ACHN (cell line): ENCODE measurements around the gene PSMG4.
A peak's percentile ranks its signal among the peaks of the same experiment; 100 is the strongest.

Source experiments
- DNase-seq: peaks from one replicate; pipeline ENCODE4 v3.0.0-alpha.2; 2015
- in situ Hi-C: cut with HindIII; loops from 2 replicates; pipeline ENCODE4 v1.10.0; 2017; ENCODE audit warnings: low sequenced_read_pairs, low pct_ligation_motif_present, low pct_unique_long_range_greater_than_20kb

The PSMG4 gene

DNA sequence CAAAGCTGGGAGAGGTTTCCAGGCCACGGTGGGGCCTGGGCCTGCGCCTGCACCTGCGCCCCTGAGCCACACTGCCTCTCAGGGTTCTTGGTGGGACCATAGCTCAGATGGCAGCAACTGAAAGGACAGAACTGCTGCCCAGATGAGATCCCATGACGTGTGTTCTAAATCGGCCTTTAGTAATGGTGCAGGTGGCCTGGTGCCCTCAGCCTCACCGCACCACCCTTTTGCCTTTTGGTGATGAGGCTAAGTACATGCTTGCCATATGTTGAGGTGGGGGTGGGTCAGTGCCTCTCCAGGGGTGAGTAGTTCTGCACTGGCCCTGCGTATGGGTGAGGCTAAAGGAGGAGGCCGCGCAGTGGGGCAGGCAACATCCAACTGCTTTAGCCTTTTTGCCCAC, 7.4 kb downstream of the PSMG4 start:
- in situ Hi-C loops, result no loop called here
- DNase-seq, result no peak

DNA sequence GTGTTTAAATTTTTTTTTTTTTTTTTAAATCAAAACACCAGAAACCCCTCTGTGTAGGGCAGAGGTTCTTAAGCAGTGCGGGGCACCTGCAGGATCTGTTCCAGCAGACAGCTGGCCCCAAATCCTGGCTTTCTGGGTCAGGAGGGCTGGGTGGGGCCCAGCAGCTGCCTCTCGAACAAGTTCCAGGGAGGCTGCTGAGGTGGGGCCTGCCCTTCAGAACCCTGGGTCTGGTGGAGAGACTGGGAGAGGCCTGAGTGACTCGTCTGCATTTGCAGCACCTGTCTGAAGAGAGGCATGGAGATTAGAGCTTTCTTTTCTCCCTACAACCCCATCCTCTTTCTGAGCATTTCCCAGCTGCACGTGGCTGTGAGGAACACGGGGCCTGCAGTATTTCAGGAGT, 8.4 kb downstream of the PSMG4 start:
- in situ Hi-C loops, result no loop called here
- no peak for DNase-seq

DNA sequence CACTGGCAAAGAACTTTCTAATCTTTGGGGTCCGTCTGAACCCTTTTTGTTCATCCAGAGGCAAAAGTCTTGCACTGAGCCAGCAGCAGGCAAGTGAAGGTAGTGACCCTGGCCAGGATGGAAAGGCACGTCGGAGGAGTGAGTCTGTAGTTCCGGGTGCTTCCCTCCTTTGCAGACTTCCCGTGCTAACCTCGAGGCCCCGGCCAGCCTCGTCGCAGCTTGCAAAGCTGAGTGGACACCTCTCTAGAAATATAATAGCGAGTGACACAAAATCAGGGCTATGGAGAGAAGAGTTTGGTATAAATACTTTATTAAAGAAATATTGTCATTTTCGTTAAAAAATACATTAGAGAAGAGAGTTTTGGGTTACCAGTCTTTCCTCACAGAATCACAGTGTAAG, 9.9 kb downstream of the PSMG4 start:
- in situ Hi-C loops, result no loop called here

DNA sequence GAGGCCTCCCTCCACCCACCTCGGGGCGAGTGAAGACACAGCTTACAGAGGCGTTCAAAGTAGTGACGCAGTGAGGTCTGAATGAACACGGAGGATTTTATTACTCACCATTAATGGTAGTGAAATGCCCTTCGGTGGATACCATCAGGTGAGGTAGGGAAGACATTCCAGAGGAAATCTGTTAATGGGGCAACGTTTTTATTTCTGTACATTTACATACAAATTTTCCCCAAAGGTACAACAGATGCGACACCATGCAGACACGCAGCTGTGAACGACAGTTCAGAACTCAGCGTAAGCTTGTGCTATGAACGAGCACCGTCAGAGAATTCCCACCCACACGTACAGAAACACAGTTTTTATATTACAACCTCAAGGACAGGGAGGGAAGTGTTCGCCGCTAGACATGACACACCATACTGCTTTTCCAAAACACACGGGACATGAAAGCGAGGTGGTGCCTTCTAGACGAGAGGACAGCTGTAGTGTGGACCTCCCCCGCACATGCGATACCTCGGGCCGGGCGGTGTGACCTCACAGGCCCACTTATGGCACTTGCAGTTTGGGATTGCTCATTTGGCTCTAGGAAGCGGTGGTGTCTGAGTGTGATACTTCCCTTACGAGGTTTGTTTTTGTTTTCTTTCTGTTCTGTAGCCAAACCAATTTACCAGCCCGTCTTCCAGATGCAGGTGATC, 10.7 kb downstream of the PSMG4 start:
- in situ Hi-C loops, result no loop called here
- DNase-seq, result no peak

More for the DNA sequence above, 9.9 kb downstream of the PSMG4 start:
- no peak for DNase-seq

DNA sequence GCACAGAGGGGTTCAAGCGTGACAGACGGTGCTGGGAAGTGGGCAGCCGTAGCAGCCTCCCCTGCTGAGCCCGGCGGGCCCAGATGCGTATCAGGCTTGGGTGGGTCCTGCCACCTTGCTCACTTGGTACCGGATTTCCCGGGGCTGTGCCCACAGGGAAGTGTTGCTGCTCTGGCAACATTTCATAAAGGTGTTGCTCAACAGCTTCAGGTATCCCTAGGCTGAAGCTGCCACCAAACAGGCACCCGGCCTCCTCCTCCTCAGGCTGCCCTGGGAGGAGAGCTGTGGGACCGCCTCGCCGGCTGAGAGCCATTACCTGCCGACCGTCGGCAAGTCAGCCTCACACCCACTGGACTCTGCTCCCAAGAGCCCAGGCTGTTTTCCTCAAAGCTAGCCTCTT, 11.5 kb downstream of the PSMG4 start:
- no peak for DNase-seq
- in situ Hi-C loops, result no loop called here

DNA sequence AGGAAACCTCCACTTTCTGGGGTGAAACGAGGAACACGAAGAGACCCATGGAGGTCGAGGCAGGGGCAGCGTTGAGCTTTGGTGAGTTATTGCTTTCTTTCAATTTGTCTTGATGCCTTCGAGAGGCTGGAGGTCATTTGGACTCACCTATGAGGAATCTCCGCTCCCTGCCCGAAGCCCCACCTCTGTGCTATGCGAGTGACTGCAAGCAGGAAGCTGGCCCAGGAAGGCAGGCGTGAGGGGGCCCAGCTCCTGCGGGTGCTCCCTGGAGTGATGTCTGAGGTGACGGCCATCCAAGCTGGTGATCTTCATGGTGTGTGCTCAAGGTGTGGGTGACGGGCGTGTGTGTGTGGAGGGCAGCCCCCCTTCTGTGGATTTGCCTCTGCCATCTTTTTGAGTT, 13.0 kb downstream of the PSMG4 start:
- no peak for DNase-seq
- in situ Hi-C loops, result no loop called here

DNA sequence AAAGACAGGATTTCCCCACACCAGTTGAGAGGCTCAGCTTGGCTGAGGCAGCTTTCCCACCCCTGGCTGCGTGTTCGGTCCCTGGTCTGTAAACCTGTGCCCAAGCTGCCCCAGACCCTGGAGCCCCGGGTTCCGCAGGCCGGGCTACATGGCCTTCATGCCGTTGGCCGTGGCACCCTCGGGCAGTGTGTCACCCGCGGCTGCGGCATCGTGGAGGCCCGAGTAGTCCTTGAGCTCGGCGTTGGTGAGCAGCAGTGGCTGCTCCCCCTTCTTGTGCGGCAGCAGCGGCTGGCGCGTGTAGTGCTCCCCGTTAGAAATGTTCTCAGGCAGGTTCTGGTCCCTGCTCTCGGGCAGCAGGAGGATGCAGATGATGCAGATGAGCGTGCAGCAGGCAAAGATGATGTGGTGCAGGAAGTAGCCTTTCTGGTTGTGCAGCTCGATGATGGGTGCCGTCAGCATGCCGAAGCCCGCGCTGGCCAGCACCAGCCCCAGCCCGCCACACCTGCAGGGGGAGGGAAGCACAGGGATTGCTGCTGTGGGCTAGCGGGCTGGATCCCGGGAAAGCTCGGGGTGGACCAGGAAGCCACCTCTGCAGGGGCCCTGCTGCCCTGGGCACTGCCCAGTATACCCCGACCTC, 14.3 kb downstream of the PSMG4 start:
- in situ Hi-C loops, result no loop called here

DNA sequence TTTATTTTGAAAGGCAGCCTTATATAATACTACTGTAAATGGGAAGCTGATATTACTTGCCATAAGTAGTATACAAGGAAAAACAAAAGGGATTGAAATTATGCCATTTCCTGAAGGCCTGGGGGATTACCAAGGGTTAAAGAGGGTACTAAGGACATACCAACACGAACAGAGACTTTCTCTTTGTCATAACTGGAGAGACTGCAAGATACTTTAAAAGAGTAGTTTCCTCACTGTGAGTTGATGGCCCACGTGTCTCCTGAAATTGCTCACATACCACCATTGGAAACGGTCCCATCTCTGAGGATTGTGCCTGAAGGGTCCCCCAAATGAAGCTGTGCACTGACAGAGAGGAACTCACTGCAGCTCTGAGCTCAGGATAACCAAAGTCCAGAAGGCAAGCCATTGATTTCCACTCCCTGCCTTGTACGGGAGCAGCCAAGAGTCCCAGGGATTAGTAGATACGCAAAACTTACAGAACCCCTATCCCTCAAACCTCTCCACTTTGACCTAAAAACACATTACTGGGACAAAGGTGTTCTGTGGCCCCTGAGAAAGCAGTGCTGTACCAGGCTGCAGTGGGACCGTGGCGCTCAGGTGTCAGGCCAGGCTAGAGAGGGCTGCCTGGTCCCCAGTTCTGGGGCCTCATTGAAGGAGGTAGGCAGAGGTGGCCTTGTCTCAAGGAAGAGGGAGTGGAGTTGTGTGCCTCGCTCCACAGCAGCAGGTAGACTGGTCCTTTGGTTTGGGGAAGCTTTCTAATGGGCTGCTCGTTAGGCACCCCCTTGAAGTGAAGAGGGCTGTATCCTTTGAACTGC, 15.2 kb downstream of the PSMG4 start:
- in situ Hi-C loops, result no loop called here
- DNase-seq, result no peak

More for the DNA sequence above, 14.3 kb downstream of the PSMG4 start:
- DNase-seq, result no peak

DNA sequence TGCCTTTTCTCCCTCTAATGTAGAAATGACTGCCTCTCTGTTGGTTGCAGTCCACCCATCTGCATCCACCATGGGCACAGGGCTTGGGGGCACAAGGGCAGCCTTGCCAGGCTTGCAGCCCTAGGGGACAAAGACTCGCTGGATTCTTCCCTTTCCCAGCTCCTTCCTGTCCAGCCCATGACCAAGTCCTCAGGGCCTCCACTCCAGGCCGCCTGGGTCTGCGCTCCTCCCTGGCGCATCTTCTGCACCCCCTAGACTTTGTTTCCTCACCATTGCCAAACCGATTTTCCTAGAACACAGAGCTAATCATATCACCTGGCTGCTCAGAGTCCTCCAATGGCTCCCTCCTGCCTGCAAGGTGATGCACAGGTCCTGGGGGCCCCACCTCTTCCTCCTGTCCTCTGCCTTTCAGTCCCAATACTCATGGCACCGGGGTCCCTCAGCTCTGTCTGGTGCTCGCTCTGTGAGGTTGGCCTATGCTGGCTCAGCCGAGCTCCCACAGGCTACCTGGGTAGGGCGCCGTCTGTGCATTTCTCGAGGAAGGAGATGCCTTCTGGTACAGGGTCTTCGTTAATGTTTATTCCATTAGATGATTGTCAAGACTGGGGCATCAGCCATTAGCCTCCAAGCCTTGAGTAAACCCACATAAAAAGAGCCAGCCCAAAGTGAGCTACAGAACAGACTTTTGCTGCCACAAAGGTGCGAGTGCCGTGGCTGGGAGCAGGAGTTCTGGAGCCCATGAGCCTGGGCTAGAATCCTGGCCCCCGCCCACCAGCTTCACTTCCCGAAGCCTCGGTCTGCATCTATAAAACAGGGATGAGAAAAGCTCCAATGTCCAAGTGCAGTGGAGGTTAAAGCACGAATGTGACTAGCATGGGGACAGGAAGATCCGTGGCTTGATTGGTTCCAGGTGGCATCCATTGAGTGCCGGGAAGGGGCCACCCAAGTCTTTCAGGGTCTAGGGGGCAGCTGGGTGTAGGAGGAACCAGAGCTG, 17.7 kb downstream of the PSMG4 start:
- no peak for DNase-seq
- in situ Hi-C loops, result no loop called here

DNA sequence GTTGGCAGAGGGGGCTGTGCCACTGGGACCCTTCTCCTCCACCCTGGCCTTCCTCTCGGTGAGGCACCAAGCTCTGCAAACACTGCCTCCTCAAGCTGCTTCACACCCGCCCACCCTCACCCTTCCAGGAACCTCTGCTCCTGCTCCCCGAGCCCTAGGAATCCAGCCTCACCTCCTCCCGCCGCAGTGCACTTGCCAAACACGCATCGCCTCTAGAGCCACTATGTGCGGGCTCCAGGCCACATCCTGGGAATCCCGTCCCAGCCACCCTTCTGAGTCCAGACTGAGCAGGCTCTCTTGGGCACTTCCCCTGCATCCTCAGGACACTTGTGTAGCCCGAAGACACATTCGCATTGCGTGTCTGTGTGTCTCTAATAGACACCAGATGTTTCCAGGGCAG, 18.5 kb downstream of the PSMG4 start:
- DNase-seq, result no peak
- in situ Hi-C loops, result no loop called here

DNA sequence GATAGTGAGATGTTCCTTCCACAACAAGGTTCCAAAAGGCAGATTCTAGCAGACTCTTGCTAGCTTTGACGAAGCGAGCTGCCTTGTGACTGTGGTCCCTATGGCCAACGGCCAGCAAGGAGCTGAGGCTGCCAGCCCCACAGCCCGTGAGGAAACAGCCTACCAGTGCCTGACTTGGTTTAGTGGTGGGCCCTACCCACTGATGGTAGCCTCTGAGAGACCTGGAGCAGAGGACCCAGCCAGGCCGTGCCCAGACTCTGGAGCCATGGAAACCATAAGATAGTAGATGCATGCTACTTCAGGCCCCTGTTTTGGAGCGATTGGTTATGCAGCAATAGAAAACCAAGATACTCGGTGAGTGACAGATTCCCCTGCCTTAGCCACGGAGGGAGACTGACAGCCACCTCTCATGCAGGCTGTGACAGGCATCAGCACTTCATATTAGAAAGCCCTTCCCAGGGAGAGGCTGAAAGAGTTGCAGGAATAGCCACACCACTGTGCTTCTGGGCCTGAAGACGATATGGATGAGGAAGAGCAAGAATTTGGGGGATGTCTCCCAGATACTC, 19.2 kb downstream of the PSMG4 start:
- in situ Hi-C loops, result no loop called here
- no peak for DNase-seq

DNA sequence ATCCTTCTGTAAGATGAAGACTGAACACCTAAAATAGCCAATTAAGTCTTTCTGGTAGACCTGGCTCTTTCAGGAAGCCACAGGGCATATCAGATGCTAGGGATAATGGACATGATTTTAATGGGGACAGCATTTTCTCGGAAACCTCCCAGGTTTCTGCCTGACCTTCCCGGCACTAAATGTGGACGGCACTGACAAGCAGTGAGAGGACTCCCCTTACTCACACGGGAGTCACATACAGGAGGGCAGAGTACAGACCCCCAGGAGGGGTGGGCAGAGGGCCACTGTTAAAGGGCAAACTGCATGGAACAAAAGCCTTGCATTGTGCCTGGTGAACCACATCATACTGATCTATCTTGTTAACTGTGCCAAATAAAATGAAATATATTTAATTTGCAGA, 19.9 kb downstream of the PSMG4 start:
- in situ Hi-C loops, result no loop called here
- no peak for DNase-seq

DNA sequence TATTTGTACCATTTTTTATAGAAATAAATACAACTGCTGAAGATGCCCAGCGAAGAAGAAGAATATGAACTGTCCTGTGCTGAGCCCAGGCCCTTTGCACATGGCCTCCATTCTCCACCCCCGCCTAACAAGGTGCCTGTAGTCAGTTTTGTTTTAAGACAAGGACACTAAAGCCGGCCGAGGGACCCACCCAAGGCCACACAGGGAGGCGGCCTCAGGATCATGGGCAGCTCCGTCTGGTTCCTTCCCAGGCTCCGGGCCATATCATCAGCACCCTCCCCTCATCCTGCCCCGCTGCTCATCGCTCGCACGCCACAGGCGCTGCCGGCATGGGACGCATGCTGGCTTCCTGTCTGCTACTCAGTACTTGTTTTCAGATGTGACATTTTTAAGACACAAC, 21.3 kb downstream of the PSMG4 start:
- in situ Hi-C loops, result no loop called here

DNA sequence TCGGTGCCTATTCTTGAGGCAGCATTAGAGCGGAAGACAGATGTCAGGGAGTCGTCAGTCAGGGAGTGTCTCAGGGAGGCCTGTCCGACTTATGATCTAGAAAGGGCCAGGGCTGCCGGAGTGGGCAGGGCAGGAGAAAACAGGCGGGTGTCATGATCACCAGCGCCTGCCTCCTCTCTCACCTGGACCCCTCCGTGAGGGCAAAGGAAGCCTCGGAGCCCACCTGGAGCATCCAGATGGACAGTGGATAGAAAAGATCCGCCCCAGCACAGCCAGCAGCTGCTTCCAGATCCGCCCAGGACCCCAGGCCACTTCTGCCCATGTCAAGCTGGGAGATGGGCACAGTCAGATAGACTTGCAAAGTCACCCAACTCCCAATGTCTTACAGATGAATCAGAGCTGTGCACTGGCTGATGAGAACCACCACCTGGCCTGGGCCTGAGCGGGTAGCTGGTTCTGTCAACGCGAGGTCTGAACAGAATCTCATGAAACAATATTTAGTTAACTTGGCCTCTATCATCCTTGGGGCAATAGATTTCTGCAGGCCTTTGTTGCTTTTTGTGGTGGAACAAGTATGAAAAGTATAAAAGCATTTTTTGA, 22.2 kb downstream of the PSMG4 start:
- DNase-seq, result no peak
- in situ Hi-C loops, result no loop called here

More for the DNA sequence above, 21.3 kb downstream of the PSMG4 start:
- no peak for DNase-seq

DNA sequence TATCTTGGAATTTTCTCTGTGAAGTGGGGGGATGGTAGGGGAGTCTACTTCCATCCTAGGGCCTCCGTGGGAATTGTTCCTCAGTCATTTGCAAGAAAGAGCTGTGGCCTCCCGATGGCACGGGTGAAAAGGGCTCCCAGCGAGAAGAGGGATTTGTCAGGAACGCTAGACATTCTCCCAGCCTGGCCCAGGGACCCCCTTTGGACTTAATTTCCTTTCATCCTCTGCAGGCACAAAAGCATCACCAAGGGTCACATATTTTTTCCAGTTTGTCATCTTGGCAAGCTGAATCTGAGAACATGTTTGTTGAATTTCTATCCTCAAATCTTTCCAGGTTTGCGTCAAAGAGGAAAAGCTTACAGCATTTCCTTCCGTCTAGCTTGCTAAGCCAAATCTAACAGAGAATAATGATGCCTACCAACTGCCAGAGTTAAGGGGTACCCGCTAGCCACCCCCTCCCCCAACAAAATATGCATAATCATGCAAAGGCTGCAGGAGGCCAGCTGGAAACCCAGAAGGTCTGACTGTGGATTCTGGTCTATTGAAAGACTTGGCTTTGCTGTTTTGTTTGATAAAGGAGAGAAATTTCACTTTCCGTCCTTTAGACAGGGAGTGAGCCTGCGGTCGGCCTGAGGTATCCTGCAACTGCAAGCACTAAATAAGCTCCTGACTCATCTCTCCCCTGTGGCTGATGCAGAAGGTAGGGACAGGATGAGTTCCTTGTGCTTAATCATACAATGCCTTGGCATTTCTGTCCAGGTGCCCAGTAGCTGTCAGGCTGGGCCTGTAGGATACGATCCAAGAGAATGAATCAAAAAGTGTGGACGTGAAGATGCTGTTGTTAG, 23.1 kb downstream of the PSMG4 start:
- in situ Hi-C loops, result no loop called here
- peak; percentile 20 for DNase-seq

DNA sequence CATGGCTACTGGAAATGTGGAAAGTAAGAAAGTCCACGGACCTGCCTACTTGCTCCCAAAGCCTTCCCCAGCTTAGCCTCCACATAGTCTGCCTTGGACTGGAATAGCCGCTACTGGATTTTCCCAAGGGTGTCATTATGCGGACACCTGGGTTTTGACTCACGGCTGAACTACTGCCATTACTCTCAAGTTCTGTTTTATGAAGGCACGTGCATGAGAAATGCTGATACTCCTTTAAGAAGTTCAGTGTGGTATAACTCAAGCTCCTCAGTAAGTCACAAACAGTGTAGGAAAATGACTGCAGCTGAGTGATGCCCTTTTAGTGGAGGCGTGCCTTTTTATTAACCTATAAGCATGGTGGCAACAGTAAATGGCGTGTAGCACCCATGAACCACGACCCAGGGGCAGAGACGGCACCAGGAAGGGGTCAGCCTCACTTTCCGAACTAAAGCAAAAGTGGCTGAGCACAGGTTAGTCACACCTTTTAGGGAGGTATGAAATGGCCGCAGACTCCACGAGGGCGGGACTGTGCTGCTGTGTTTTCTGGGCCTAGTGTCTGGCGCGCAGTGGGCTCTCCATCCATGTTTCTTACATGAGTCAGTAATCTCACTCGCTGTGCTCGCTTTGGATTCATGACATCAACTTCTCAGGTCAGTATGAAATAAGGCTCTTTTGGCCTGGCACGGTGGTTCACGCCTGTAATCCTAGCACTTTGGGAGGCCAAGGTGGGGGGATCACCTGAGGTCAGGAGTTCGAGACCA, 23.9 kb downstream of the PSMG4 start:
- in situ Hi-C loops, result no loop called here
- no peak for DNase-seq
